Medulla oblongata (tissue), 1 donor: ENCODE measurements around the gene PAGR1.
"Not testable (repeated sequence)": the region's sequence is repeated elsewhere in the genome, so short reads cannot be mapped to it uniquely, and the experiment has no call there.

Experiments used
- DNase-seq: peaks from one replicate; pipeline ENCODE4 v3.0.0-alpha.2; 2015; ENCODE audit errors: extremely low spot score

PAGR1 gene

GRCh38 chr16:29811896-29812665, 3.9 kb upstream of the PAGR1 start, which contains the start of gene PRRT2:
Gene PRRT2 (plus strand): TSS chr16:29812193. CDS start chr16:29813055, 862 bp downstream.
- peak; percentile 72 for DNase-seq

GRCh38 chr16:29812754-29813643, 3.0 kb upstream of the PAGR1 start:
- no peak for DNase-seq

GRCh38 chr16:29813644-29814562, 2.0 kb upstream of the PAGR1 start:
- DNase-seq: no peak

GRCh38 chr16:29814592-29814991, 1.4 kb upstream of the PAGR1 start:
- no peak for DNase-seq

- no peak for DNase-seq
Measured at GRCh38 chr16:29815032-29815721, 775 bp upstream of the PAGR1 start.

- DNase-seq: no peak
Measured at GRCh38 chr16:29816694-29817441, 916 bp downstream of the PAGR1 start.

- no peak for DNase-seq
Measured at GRCh38 chr16:29818082-29818481, 2.1 kb downstream of the PAGR1 start.

GRCh38 chr16:29819506-29819905, 3.6 kb downstream of the PAGR1 start:
- DNase-seq: no peak

- peak; percentile 78 for DNase-seq
Measured at GRCh38 chr16:29820271-29820701, 4.3 kb downstream of the PAGR1 start, which contains the start of gene MVP. Gene MVP (plus strand): TSS chr16:29820462. CDS start chr16:29830550, 10,088 bp downstream.

- DNase-seq: no peak
Measured at GRCh38 chr16:29820730-29821642, 5.0 kb downstream of the PAGR1 start.

GRCh38 chr16:29821643-29822115, 5.7 kb downstream of the PAGR1 start:
- no peak for DNase-seq

GRCh38 chr16:29824589-29825144, 8.7 kb downstream of the PAGR1 start:
- no peak for DNase-seq

- peak; percentile 51 for DNase-seq
Measured at GRCh38 chr16:29825145-29826044, 9.4 kb downstream of the PAGR1 start.

- no peak for DNase-seq
Measured at GRCh38 chr16:29826342-29826695, 10.4 kb downstream of the PAGR1 start.

GRCh38 chr16:29830774-29831173, 14.8 kb downstream of the PAGR1 start:
- DNase-seq: no peak

- no peak for DNase-seq
Measured at GRCh38 chr16:29831490-29831889, 15.5 kb downstream of the PAGR1 start.

GRCh38 chr16:29833219-29833618, 17.3 kb downstream of the PAGR1 start:
- not testable (repeated sequence) for DNase-seq

GRCh38 chr16:29834079-29834478, 18.1 kb downstream of the PAGR1 start:
- DNase-seq: no peak
